GM23338 (cell line): ENCODE results near the gene PLA2G4F. TPM values are rescaled to one million over a fixed set of nuclear protein-coding genes. Genes with fewer than 3 reads are reported as not detected.

ENCODE experiments used
- microRNA counts: library from miRNA; unstranded; fragments of <30 nt; microRNA quantifications from one replicate; lab custom pipeline; 2017
- microRNA-seq: library from miRNA; unstranded; fragments of <30 nt; microRNA quantifications from one replicate; pipeline ENCODE4, GENCODE V29; 2017
- polyA plus RNA-seq: library from polyadenylated mRNA; unstranded; fragments of >200 nt; fragmentation: Nextera tagmentation; extraction: Ambion mirVana; gene quantifications from 2 replicates; pipeline ENCODE4 v1.2.1, GENCODE V29; 2016
- small RNA-seq: library from RNA; depleted of rRNA; stranded (forward); fragments of <200 nt; gene quantifications from one replicate; pipeline ENCODE3, GENCODE V24; 2014; ENCODE audit warnings: low replicate concordance
- total RNA-seq: library from RNA; depleted of rRNA; stranded (reverse); fragments of >200 nt; shearing (Covaris generic); gene quantifications from 2 replicates; pipeline ENCODE4 v1.2.3, GENCODE V29; 2014; rRNA removed

Gene PLA2G4F
- total and polyA plus RNA-seq, 2 experiments from 2014 or later, result not detected

MicroRNAs encoded within 50 kb of the gene (microRNA counts, 767-probe panel; counts per million panel counts)
- not detected for microRNA hsa-miR-627 (lab: Ali Mortazavi, UCI)

Small RNA genes lying within 50 kb of the gene (microRNA-seq; reads per million reads assigned to microRNA genes)
- gene MIR627, result 3.3 reads per million, percentile 10 among the genes with 10 or more reads in this experiment

Small RNA genes lying within 50 kb of the gene (small RNA-seq; reads per million reads assigned to genes)
- gene MIR627, result not detected

Other genes starting within 250 kb of the PLA2G4F start
- gene EHD4, start 184.1 kb downstream of the PLA2G4F start, total RNA-seq, result 30.6 and 31.0 TPM in 2 replicates
- 11.2 and 13.0 TPM in 2 replicates for gene EHD4, start 184.1 kb downstream of the PLA2G4F start, polyA plus RNA-seq
- not detected in 2 replicates for gene PLA2G4E, start 135.6 kb downstream of the PLA2G4F start, total RNA-seq
- not detected in 2 replicates for gene PLA2G4E, start 135.6 kb downstream of the PLA2G4F start, polyA plus RNA-seq
- 0.07 TPM in 1 of 2 replicates, not detected in the other for gene PLA2G4D, start 62.1 kb downstream of the PLA2G4F start, total RNA-seq
- gene PLA2G4D, start 62.1 kb downstream of the PLA2G4F start, polyA plus RNA-seq, result 0.15 TPM in 1 of 2 replicates, not detected in the other
- gene VPS39, start 51.7 kb upstream of the PLA2G4F start, total RNA-seq, result 45.1 and 46.1 TPM in 2 replicates
- 14.1 and 14.9 TPM in 2 replicates for gene VPS39, start 51.7 kb upstream of the PLA2G4F start, polyA plus RNA-seq
- gene GANC, start 116.6 kb upstream of the PLA2G4F start, total RNA-seq, result 11.1 and 12.6 TPM in 2 replicates
- gene GANC, start 116.6 kb upstream of the PLA2G4F start, polyA plus RNA-seq, result 7.4 and 8.3 TPM in 2 replicates
- 38.8 and 43.5 TPM in 2 replicates for gene TMEM87A, start 116.8 kb upstream of the PLA2G4F start, total RNA-seq
- 41.8 and 42.0 TPM in 2 replicates for gene TMEM87A, start 116.8 kb upstream of the PLA2G4F start, polyA plus RNA-seq
- gene CAPN3, start 202.9 kb upstream of the PLA2G4F start, total RNA-seq, result 1.1 and 2.1 TPM in 2 replicates
- 0.37 and 0.84 TPM in 2 replicates for gene CAPN3, start 202.9 kb upstream of the PLA2G4F start, polyA plus RNA-seq